ENCODE data around the gene ERVW-1.

DNA sequence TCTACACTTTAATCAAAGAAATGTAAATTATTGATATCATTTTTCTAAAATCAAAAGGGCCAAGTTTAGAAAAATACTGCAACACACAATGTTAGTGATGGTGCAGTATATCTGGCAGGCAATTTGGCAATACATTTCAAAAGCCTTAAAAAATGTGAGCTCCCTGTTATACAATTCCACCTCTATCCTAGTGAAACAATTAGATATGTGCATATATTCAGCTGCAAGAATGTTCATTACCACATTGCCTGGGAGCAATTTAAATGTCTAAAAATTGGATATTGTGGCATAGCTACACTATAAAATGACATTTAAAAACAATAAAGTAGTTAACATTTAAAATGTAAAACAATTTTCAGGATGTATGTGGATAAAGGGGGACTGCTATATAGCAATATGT, 10.1 kb upstream of the ERVW-1 start:
- TF ChIP-seq EZH2phosphoT487 (IDR thresholded peaks at IDR 0.05) = no peak
- TF ChIP-seq CTCF (IDR thresholded peaks at IDR 0.05) = no peak
